HEK293T (cell line): ENCODE results near the gene TIGD1.

Experiments
- BHLHE40 ChIP-seq: fragments of 450-650 bp; IDR thresholded peaks from 2 replicates; pipeline ENCODE4 v1.6.1; 2016; ENCODE audit warnings: mild to moderate bottlenecking, moderate library complexity, borderline replicate concordance
- ELF4 ChIP-seq: fragments of 450-650 bp; IDR thresholded peaks from 2 replicates; pipeline ENCODE4 v1.6.1; 2017; ENCODE audit warnings: antibody characterized with exemption
- FOXA1 ChIP-seq: fragments of 450-650 bp; IDR thresholded peaks from 2 replicates; pipeline ENCODE4 v1.6.1; 2016; ENCODE audit warnings: mild to moderate bottlenecking
- FOXK2 ChIP-seq: fragments of 450-650 bp; IDR thresholded peaks from 2 replicates; pipeline ENCODE4 v1.6.1; 2016; ENCODE audit warnings: mild to moderate bottlenecking
- FOXM1 ChIP-seq: fragments of 450-650 bp; IDR thresholded peaks from 2 replicates; pipeline ENCODE4 v1.6.1; 2017; ENCODE audit warnings: mild to moderate bottlenecking, borderline replicate concordance
- HDGF ChIP-seq: fragments of 450-650 bp; IDR thresholded peaks from 2 replicates; pipeline ENCODE4 v1.6.1; 2017; ENCODE audit warnings: antibody characterized with exemption, borderline replicate concordance
- L3MBTL2 ChIP-seq: fragments of 450-650 bp; conservative IDR thresholded peaks from 2 replicates; pipeline ENCODE4 v1.6.1; 2016; ENCODE audit warnings: mild to moderate bottlenecking
- LEF1 ChIP-seq: fragments of 450-650 bp; IDR thresholded peaks from 2 replicates; pipeline ENCODE4 v1.6.1; 2017; ENCODE audit warnings: mild to moderate bottlenecking, borderline replicate concordance
- NFRKB ChIP-seq: fragments of 450-650 bp; IDR thresholded peaks from 2 replicates; pipeline ENCODE4 v1.6.1; 2016; ENCODE audit warnings: mild to moderate bottlenecking, moderate library complexity
- SP1 ChIP-seq: fragments of 450-650 bp; IDR thresholded peaks from 2 replicates; pipeline ENCODE4 v1.6.1; 2017
- TARDBP ChIP-seq: fragments of 450-650 bp; IDR thresholded peaks from 2 replicates; pipeline ENCODE4 v1.6.1; 2016
- ZNF384 ChIP-seq: fragments of 450-650 bp; IDR thresholded peaks from 2 replicates; pipeline ENCODE4 v1.6.1; 2016
- TF ChIP-seq, protein P1 (sequence below): fragments of 450-650 bp; IDR thresholded peaks from 2 replicates; pipeline ENCODE4 v1.6.1; 2016

DNA sequence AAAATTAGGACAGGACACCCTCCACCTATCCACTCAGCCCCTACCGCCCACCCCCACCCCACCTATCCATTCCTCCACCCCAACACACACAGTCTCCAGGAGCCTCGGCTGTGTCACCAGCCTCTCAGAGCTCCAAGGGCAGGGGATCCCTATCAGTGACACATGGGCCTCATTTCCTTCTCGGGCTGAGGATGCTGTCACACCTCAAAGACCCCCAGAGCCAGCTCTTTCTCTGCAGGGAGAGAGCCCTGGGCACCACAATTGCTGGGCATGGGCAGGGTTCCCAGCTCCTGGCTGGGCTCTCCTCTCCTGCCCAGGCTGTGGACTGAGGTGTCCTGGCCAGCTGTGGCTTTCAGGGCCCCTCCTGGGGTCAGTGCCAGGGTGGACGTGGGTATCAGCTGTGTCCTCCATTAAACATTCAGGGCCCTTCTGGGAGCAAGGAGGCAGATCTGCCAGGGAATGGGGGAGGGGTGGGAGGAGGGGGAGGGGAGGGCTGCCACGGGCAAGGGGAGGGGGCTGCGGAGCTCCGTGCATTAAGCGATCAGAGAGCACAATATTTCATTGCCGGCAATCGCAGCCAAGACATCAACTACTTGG is 48.5 kb downstream of the TIGD1 start:
- TF ChIP-seq BHLHE40 (no peak), ZNF384 (no peak), FOXK2 (no peak), SP1 (no peak), ELF4 (no peak), L3MBTL2 (no peak), FOXA1 (no peak), LEF1 (no peak), NFRKB (no peak), TARDBP (no peak), HDGF (no peak), FOXM1 (no peak)
- TF ChIP-seq, protein P1, sequence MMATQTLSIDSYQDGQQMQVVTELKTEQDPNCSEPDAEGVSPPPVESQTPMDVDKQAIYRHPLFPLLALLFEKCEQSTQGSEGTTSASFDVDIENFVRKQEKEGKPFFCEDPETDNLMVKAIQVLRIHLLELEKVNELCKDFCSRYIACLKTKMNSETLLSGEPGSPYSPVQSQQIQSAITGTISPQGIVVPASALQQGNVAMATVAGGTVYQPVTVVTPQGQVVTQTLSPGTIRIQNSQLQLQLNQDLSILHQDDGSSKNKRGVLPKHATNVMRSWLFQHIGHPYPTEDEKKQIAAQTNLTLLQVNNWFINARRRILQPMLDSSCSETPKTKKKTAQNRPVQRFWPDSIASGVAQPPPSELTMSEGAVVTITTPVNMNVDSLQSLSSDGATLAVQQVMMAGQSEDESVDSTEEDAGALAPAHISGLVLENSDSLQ, result no peak
